ENCODE data around the gene ARL3. TPM values are rescaled to one million over a fixed set of nuclear protein-coding genes. Genes with fewer than 3 reads are reported as not detected.

Gene ARL3
- total and polyA plus RNA-seq, 2 donors (not counting 1 experiment from before 2014, with no cell fraction given) = 10.6 to 22.9 TPM

GRCh38 chr10:102642736-102643335, 71.4 kb downstream of the ARL3 start:
- peaks cover 31% of the 10 kb centered on the region for H3K79me2 ChIP-seq (ENCODE audit: control insufficient read depth, insufficient read depth, low read length)
- no peaks in the 10 kb centered on the region for H3K9me3 ChIP-seq (ENCODE audit: control insufficient read depth, insufficient read depth, low read depth, low read length)
- H3K4me3 ChIP-seq (replicated peaks in 1 of 4; ENCODE audit: control extremely low read depth in 1 of 4, insufficient read depth in 1 of 4, low read depth in 3 of 4, low read length in 4 of 4) = peak overlapping the region; percentile 58 to 81 (median 68)
- H3K4me1 ChIP-seq (ENCODE audit: control insufficient read depth, extremely low read depth, insufficient read depth, low read length) = peaks cover 5% of the 10 kb centered on the region
- H3K9ac ChIP-seq (ENCODE audit: insufficient read depth, low read length) = peak overlapping the region; percentile 75
- no peaks in the 10 kb centered on the region for H4K20me1 ChIP-seq (ENCODE audit: control insufficient read depth, extremely low read depth, insufficient read depth, low read length)
- DNase-seq (ENCODE audit: low read depth in 2 of 2) = peak; percentile 65 to 74
- peak overlapping the region; percentile 81 for H3K4me2 ChIP-seq (ENCODE audit: extremely low read depth, insufficient read depth, low read length)
- no peaks in the 10 kb centered on the region for H3K27me3 ChIP-seq (ENCODE audit: control insufficient read depth, insufficient read depth, low read length)
- H3K27ac ChIP-seq (ENCODE audit: insufficient read depth, low read length) = peak overlapping the region; percentile 81
- H2AFZ ChIP-seq (ENCODE audit: low read length) = no peak overlapping the region
- peaks cover 5% of the 10 kb centered on the region for H3K36me3 ChIP-seq (ENCODE audit: control insufficient read depth, insufficient read depth, low read length)
- TF ChIP-seq CTCF (conservative IDR thresholded peaks at IDR 0.05 in 1 of 2, IDR thresholded peaks at IDR 0.05 in 1 of 2; ENCODE audit: low read depth in 1 of 2, low read length in 2 of 2) (no peak), EZH2 (IDR thresholded peaks at IDR 0.05; ENCODE audit: low read length, missing control alignments) (no peak)

- peak overlapping the region; percentile 79 for H3K4me2 ChIP-seq (ENCODE audit: extremely low read depth, insufficient read depth, low read length)
- no peaks in the 10 kb centered on the region for H4K20me1 ChIP-seq (ENCODE audit: control insufficient read depth, extremely low read depth, insufficient read depth, low read length)
- peak overlapping the region; percentile 81 for H3K27ac ChIP-seq (ENCODE audit: insufficient read depth, low read length)
- TF ChIP-seq CTCF (conservative IDR thresholded peaks at IDR 0.05 in 1 of 2, IDR thresholded peaks at IDR 0.05 in 1 of 2; ENCODE audit: low read depth in 1 of 2, low read length in 2 of 2) = no peak
- TF ChIP-seq EZH2 (IDR thresholded peaks at IDR 0.05; ENCODE audit: low read length, missing control alignments) = no peak
- no peaks in the 10 kb centered on the region for H3K4me1 ChIP-seq (ENCODE audit: control insufficient read depth, extremely low read depth, insufficient read depth, low read length)
- H3K9me3 ChIP-seq (ENCODE audit: control insufficient read depth, insufficient read depth, low read depth, low read length) = no peaks in the 10 kb centered on the region
- peak overlapping the region; percentile 72 for H2AFZ ChIP-seq (ENCODE audit: low read length)
- H3K9ac ChIP-seq (ENCODE audit: insufficient read depth, low read length) = peak overlapping the region; percentile 75
- H3K79me2 ChIP-seq (ENCODE audit: control insufficient read depth, insufficient read depth, low read length) = peaks cover 24% of the 10 kb centered on the region
- H3K27me3 ChIP-seq (ENCODE audit: control insufficient read depth, insufficient read depth, low read length) = no peaks in the 10 kb centered on the region
- peak overlapping the region; percentile 58 to 81 (median 70) for H3K4me3 ChIP-seq (replicated peaks in 1 of 4; ENCODE audit: control extremely low read depth in 1 of 4, insufficient read depth in 1 of 4, low read depth in 3 of 4, low read length in 4 of 4)
- H3K36me3 ChIP-seq (ENCODE audit: control insufficient read depth, insufficient read depth, low read length) = peaks cover 5% of the 10 kb centered on the region
- DNase-seq (ENCODE audit: low read depth in 2 of 2) = peak; percentile 96 to 97
These were observed 72.1 kb downstream of the ARL3 start for GRCh38 chr10:102641880-102642735.

GRCh38 chr10:102641402-102641801, 72.8 kb downstream of the ARL3 start:
- Histone ChIP-seq H3K4me1 (ENCODE audit: control insufficient read depth, extremely low read depth, insufficient read depth, low read length) (no peaks in the 10 kb centered on the region), H3K9me3 (ENCODE audit: control insufficient read depth, insufficient read depth, low read depth, low read length) (no peaks in the 10 kb centered on the region), H3K27ac (ENCODE audit: insufficient read depth, low read length) (peak overlapping the region; percentile 81), H3K36me3 (ENCODE audit: control insufficient read depth, insufficient read depth, low read length) (peaks cover 5% of the 10 kb centered on the region), H3K27me3 (ENCODE audit: control insufficient read depth, insufficient read depth, low read length) (no peaks in the 10 kb centered on the region), H4K20me1 (ENCODE audit: control insufficient read depth, extremely low read depth, insufficient read depth, low read length) (no peaks in the 10 kb centered on the region), H3K9ac (ENCODE audit: insufficient read depth, low read length) (no peak overlapping the region), H3K4me2 (ENCODE audit: extremely low read depth, insufficient read depth, low read length) (peak overlapping the region; percentile 79), H3K79me2 (ENCODE audit: control insufficient read depth, insufficient read depth, low read length) (peaks cover 17% of the 10 kb centered on the region), H2AFZ (ENCODE audit: low read length) (peak overlapping the region; percentile 72), H3K4me3 (replicated peaks in 1 of 4; ENCODE audit: control extremely low read depth in 1 of 4, insufficient read depth in 1 of 4, low read depth in 3 of 4, low read length in 4 of 4) (peak overlapping the region; percentile 42 to 81 (median 63))
- no peak for DNase-seq (ENCODE audit: low read depth in 2 of 2)
- TF ChIP-seq CTCF (conservative IDR thresholded peaks at IDR 0.05 in 1 of 2, IDR thresholded peaks at IDR 0.05 in 1 of 2; ENCODE audit: low read depth in 1 of 2, low read length in 2 of 2) (no peak), EZH2 (IDR thresholded peaks at IDR 0.05; ENCODE audit: low read length, missing control alignments) (no peak)
